ENCODE measurements around the gene MRPS15. TPM values are rescaled to one million over a fixed set of nuclear protein-coding genes. Genes with fewer than 3 reads are reported as not detected.

The MRPS15 gene
- total and polyA plus RNA-seq, 9 donors = 30.9 to 83.5 (median 38.0) TPM

DNA sequence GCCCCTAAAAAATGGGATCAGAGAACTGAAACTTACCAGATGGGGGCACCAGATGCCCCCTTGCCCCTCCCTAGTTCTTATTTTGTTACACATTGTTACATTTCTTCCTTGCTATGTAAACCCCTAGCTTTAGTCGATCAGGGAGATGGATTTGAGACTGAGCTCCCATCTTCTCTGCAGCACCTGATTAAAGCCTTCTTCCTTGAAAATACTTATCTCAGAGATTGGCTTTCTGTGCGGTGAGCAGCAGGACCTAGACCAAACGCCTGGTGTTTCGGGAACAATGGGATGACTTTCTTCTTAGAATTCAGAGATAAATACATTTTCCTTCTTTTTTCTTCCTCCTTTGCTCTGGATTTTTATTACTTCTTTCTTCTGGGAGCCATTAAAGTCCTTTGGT, 49.8 kb downstream of the MRPS15 start:
- WGBS, 3 donors = 70 to 89% (median 77%) methylated on average over 4 of the region's 4 CpGs
- no peak overlapping the region for H3K4me3 ChIP-seq
- H3K36me3 ChIP-seq = no peaks in the 10 kb centered on the region
- TF ChIP-seq, protein P1, sequence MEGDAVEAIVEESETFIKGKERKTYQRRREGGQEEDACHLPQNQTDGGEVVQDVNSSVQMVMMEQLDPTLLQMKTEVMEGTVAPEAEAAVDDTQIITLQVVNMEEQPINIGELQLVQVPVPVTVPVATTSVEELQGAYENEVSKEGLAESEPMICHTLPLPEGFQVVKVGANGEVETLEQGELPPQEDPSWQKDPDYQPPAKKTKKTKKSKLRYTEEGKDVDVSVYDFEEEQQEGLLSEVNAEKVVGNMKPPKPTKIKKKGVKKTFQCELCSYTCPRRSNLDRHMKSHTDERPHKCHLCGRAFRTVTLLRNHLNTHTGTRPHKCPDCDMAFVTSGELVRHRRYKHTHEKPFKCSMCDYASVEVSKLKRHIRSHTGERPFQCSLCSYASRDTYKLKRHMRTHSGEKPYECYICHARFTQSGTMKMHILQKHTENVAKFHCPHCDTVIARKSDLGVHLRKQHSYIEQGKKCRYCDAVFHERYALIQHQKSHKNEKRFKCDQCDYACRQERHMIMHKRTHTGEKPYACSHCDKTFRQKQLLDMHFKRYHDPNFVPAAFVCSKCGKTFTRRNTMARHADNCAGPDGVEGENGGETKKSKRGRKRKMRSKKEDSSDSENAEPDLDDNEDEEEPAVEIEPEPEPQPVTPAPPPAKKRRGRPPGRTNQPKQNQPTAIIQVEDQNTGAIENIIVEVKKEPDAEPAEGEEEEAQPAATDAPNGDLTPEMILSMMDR (IDR thresholded peaks at IDR 0.05) = no peak
- TF ChIP-seq POLR2A (IDR thresholded peaks at IDR 0.05) = no peak
- no peak for TF ChIP-seq EP300 (IDR thresholded peaks at IDR 0.05)
- no peak overlapping the region for H3K27ac ChIP-seq
- no peaks in the 10 kb centered on the region for H3K27me3 ChIP-seq
- no peak for DNase-seq
- no peaks in the 10 kb centered on the region for H3K9me3 ChIP-seq
- intact Hi-C loops (cut with DNase I) = loop anchor here in 3 of 4 donors (10.0 kb wide), 2 partner anchors 70 to 320 kb away; no protein-coding TSS in a partner anchor
- H3K4me1 ChIP-seq (ENCODE audit: insufficient read depth) = no peaks in the 10 kb centered on the region

DNA sequence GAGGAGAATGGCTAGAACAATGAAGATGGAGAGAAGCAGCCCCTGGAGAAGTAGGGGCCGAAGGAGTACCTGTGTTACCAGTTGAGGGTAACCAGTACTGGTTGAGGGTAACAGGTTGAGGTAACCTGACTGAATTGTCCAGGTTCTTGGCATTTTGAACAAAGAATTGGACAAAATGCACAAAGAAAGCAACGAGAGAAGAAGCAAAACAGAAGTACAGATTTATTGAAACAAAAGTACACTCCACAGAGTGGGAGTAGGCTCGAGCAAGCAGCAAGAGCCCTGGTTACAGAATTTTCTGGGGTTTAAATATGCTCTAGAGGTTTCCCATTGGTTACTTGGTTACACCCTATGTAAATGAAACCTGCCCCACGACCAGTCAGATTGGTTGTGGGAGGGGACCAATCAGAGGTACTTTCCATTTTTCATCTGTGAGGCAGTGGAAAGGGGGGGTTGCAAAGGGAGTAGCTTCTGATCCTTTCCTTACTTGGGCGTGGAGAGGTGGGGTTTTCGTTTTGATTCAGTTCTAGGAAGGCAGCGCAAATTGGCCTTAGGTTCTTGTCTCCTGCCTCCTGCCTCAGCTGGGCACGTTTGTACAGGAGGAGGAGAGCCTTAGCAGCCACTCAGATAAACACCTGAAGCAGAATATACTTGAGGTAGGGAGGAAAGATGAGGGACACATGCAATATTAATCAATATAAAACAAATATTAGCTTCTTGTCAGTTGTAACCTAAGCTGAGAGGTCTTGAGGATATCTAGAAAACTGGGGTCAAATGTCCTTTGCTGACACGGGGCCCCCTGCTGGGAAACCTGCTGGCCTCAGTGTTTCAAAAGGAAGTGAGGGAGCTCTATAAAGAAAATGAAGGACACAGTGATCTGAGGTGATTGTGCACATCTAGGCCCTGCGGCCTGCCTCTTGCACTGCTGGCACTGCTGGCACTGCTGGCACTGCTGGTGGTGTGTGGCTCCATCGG, 52.2 kb downstream of the MRPS15 start:
- whole genome bisulfite sequencing, 3 donors = 46 to 52% (median 52%) methylated on average over 11 of the region's 11 CpGs
- Histone ChIP-seq H3K4me3 (no peak overlapping the region), H3K27me3 (no peaks in the 10 kb centered on the region), H3K4me1 (ENCODE audit: insufficient read depth) (no peaks in the 10 kb centered on the region), H3K27ac (no peak overlapping the region), H3K9me3 (no peaks in the 10 kb centered on the region), H3K36me3 (no peaks in the 10 kb centered on the region)
- TF ChIP-seq EP300 (IDR thresholded peaks at IDR 0.05) = no peak
- TF ChIP-seq, protein P1 (IDR thresholded peaks at IDR 0.05) = no peak
- no peak for TF ChIP-seq POLR2A (IDR thresholded peaks at IDR 0.05)
- intact Hi-C loops (cut with DNase I) = loop anchor here in 3 of 4 donors (10.0 kb wide), 2 partner anchors 67 to 317 kb away; no protein-coding TSS in a partner anchor
- no peak for DNase-seq

DNA sequence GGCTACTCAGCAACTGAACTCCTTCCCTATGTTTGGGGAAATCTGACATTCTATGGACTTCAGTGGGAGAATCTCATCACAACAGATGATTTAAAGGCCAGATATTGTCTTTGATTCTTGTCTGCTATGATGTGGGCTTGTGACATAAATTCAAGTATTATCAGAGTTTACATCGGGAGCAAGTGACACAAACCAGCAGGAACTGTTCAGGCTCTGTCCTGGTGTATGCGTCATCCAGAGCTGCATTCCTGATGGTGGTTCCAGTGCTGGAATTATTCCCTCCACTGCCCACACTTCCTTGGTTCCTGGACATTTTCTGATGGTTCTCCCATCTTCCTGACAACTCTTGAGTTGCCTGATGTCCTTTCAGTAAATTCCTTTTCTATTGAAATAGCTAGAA, 55.7 kb downstream of the MRPS15 start:
- H3K27ac ChIP-seq = no peak overlapping the region
- DNase-seq = no peak
- WGBS, 3 donors = 38 to 65% (median 64%) methylated on average over 2 of the region's 2 CpGs

DNA sequence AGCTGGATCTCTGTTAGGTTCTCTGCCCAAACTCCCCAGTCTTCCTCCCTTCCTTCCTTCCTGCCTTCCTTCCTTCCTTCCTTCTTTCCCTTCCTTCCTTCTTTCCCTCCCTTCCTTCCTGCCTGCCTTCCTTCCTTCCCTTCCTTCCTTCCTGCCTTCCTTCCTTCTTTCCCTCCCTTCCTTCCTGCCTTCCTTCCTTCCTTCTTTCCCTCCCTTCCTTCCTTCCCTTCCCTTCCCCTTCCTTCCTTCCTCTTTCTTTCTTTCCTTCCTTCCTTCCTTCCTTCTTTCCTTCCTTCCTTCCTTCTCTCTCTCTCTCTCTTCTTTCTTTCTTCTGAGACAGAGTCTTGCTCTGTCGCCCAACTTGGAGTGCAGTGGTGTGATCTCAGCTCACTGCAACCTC, 57.7 kb downstream of the MRPS15 start:
- DNase-seq = no peak
- Histone ChIP-seq H3K27me3 (no peaks in the 10 kb centered on the region), H3K27ac (no peak overlapping the region), H3K9me3 (no peaks in the 10 kb centered on the region), H3K4me1 (ENCODE audit: insufficient read depth) (no peaks in the 10 kb centered on the region), H3K4me3 (no peak overlapping the region), H3K36me3 (no peaks in the 10 kb centered on the region)
- TF ChIP-seq, protein P1 (IDR thresholded peaks at IDR 0.05) = no peak
- no peak for TF ChIP-seq EP300 (IDR thresholded peaks at IDR 0.05)
- no peak for TF ChIP-seq POLR2A (IDR thresholded peaks at IDR 0.05)
- 76 to 100% (median 84%) methylated on average over 1 of the region's 1 CpG for WGBS, 3 donors
- intact Hi-C loops (cut with DNase I) = no loop called here

More for the DNA sequence above, 55.7 kb downstream of the MRPS15 start:
- no peaks in the 10 kb centered on the region for H3K27me3 ChIP-seq
- H3K9me3 ChIP-seq = no peaks in the 10 kb centered on the region
- TF ChIP-seq EP300 (IDR thresholded peaks at IDR 0.05) (no peak), POLR2A (IDR thresholded peaks at IDR 0.05) (no peak)
- TF ChIP-seq, protein P1 (IDR thresholded peaks at IDR 0.05) = no peak
- H3K4me1 ChIP-seq (ENCODE audit: insufficient read depth) = no peaks in the 10 kb centered on the region
- no peaks in the 10 kb centered on the region for H3K36me3 ChIP-seq
- no peak overlapping the region for H3K4me3 ChIP-seq
- intact Hi-C loops (cut with DNase I) = no loop called here

Small RNA genes within 50 kb of the gene (small RNA-seq; reads per million reads assigned to genes)
- 2.0 reads per million, percentile 72 among the genes with 10 or more reads in this experiment for gene SNORA63C

Other genes starting within 250 kb of the MRPS15 start
- gene THRAP3, start 239.9 kb downstream of the MRPS15 start, total RNA-seq = 100 to 1,000 TPM in 1 of 7 donors, 10 to 100 TPM in 6; 49.2 to 101 (median 92.6) TPM
- gene THRAP3, start 239.9 kb downstream of the MRPS15 start, polyA plus RNA-seq = 100 to 1,000 TPM in 1 of 2 donors, 10 to 100 TPM in 1; 40.2 to 109 TPM
- gene SH3D21, start 158.0 kb downstream of the MRPS15 start, total RNA-seq = 10 to 100 TPM in 3 of 7 donors, 1 to 10 TPM in 4; 1.9 to 22.6 (median 9.2) TPM
- gene SH3D21, start 158.0 kb downstream of the MRPS15 start, polyA plus RNA-seq = 1 to 10 TPM; 3.5 to 3.7 TPM
- 100 to 1,000 TPM in 1 of 7 donors, 10 to 100 TPM in 6; 39.9 to 113 (median 56.8) TPM for gene EVA1B, start 140.7 kb downstream of the MRPS15 start, total RNA-seq
- gene EVA1B, start 140.7 kb downstream of the MRPS15 start, polyA plus RNA-seq = 10 to 100 TPM in 1 of 2 donors, not detected in 1; 54.1 TPM
- 100 to 1,000 TPM in 1 of 7 donors, 10 to 100 TPM in 6; 22.9 to 104 (median 83.2) TPM for gene STK40, start 78.5 kb downstream of the MRPS15 start, total RNA-seq
- gene STK40, start 78.5 kb downstream of the MRPS15 start, polyA plus RNA-seq = 10 to 100 TPM; 23.0 to 52.9 TPM
- 10 to 100 TPM; 20.0 to 49.3 (median 37.8) TPM for gene LSM10, start 66.5 kb downstream of the MRPS15 start, total RNA-seq
- 10 to 100 TPM; 22.0 to 43.2 TPM for gene LSM10, start 66.5 kb downstream of the MRPS15 start, polyA plus RNA-seq
- 10 to 100 TPM in 6 of 7 donors, 1 to 10 TPM in 1; 9.1 to 27.7 (median 12.2) TPM for gene OSCP1, start 13.9 kb downstream of the MRPS15 start, total RNA-seq
- 10 to 100 TPM in 1 of 2 donors, 1 to 10 TPM in 1; 9.6 to 16.1 TPM for gene OSCP1, start 13.9 kb downstream of the MRPS15 start, polyA plus RNA-seq
- 1 to 10 TPM; 2.2 to 5.7 (median 4.8) TPM for gene CSF3R, start 18.5 kb upstream of the MRPS15 start, total RNA-seq
- 1 to 10 TPM; 1.9 to 4.3 TPM for gene CSF3R, start 18.5 kb upstream of the MRPS15 start, polyA plus RNA-seq